ENCODE results near the gene MTF1.

MTF1 gene

GRCh38 chr1:37839676-37840075, 19.7 kb downstream of the MTF1 start:
- Histone ChIP-seq H3K14ac (ENCODE audit: low read length in 2 of 2) (no peak overlapping the region), H2AFZ (ENCODE audit: low read depth, low read length) (no peak overlapping the region), H4K8ac (ENCODE audit: low read length) (no peak overlapping the region), H2BK12ac (ENCODE audit: low read length in 2 of 2) (no peak overlapping the region), H3K27me3 (ENCODE audit: control insufficient read depth in 1 of 2, insufficient read depth in 1 of 2, low read length in 2 of 2) (no peaks in the 10 kb centered on the region), H3K9ac (ENCODE audit: low read length) (no peak overlapping the region), H2BK120ac (ENCODE audit: low read depth, low read length) (no peak overlapping the region), H3K36me3 (ENCODE audit: control insufficient read depth in 1 of 2, insufficient read depth in 2 of 2, low read depth in 1 of 2, low read length in 2 of 2) (peaks cover 27 to 82% of the 10 kb centered on the region in 2 experiments), H3K9me3 (ENCODE audit: control insufficient read depth, low read length) (no peaks in the 10 kb centered on the region), H3K4me2 (ENCODE audit: low read length, poor library complexity, severe bottlenecking) (no peak overlapping the region), H3K23ac (ENCODE audit: low read length in 2 of 2) (no peak overlapping the region), H3K79me1 (replicated peaks; ENCODE audit: low read length, poor library complexity, severe bottlenecking) (peaks cover 33% of the 10 kb centered on the region), H2BK15ac (ENCODE audit: low read depth, poor library complexity, severe bottlenecking) (no peak overlapping the region), H4K91ac (ENCODE audit: low read length) (no peak overlapping the region), H3K27ac (ENCODE audit: low read length, poor library complexity, severe bottlenecking) (no peak overlapping the region), H3K18ac (ENCODE audit: low read depth in 1 of 2, low read length in 2 of 2) (no peak overlapping the region), H3K4ac (ENCODE audit: low read depth in 1 of 2, low read length in 2 of 2) (no peak overlapping the region), H3K4me1 (ENCODE audit: control insufficient read depth, insufficient read depth, low read depth, low read length) (peaks cover 13% of the 10 kb centered on the region), H3K4me3 (ENCODE audit: insufficient read depth in 1 of 2, low read depth in 1 of 2, low read length in 2 of 2) (no peak overlapping the region), H2BK5ac (ENCODE audit: low read depth, low read length, poor library complexity, severe bottlenecking) (no peak overlapping the region), H2AK5ac (ENCODE audit: low read length, severe bottlenecking) (no peak overlapping the region)
- DNase-seq: no peak
- 99% methylated on average over 10 of the region's 10 CpGs for WGBS

GRCh38 chr1:37836788-37837187, 22.6 kb downstream of the MTF1 start:
- H3K4me3 ChIP-seq (ENCODE audit: insufficient read depth in 1 of 2, low read depth in 1 of 2, low read length in 2 of 2): no peak overlapping the region
- no peak overlapping the region for H3K14ac ChIP-seq (ENCODE audit: low read length in 2 of 2)
- H3K36me3 ChIP-seq (ENCODE audit: control insufficient read depth in 1 of 2, insufficient read depth in 2 of 2, low read depth in 1 of 2, low read length in 2 of 2): peaks cover 39 to 91% of the 10 kb centered on the region in 2 experiments
- H2AFZ ChIP-seq (ENCODE audit: low read depth, low read length): no peak overlapping the region
- H3K27ac ChIP-seq (ENCODE audit: low read length, poor library complexity, severe bottlenecking): no peak overlapping the region
- H2BK120ac ChIP-seq (ENCODE audit: low read depth, low read length): no peak overlapping the region
- H3K4ac ChIP-seq (ENCODE audit: low read depth in 1 of 2, low read length in 2 of 2): no peak overlapping the region
- H2BK15ac ChIP-seq (ENCODE audit: low read depth, poor library complexity, severe bottlenecking): no peak overlapping the region
- H3K18ac ChIP-seq (ENCODE audit: low read depth in 1 of 2, low read length in 2 of 2): no peak overlapping the region
- 62% methylated on average over 3 of the region's 3 CpGs for WGBS
- H2BK12ac ChIP-seq (ENCODE audit: low read length in 2 of 2): no peak overlapping the region
- no peak overlapping the region for H3K9ac ChIP-seq (ENCODE audit: low read length)
- H3K4me1 ChIP-seq (ENCODE audit: control insufficient read depth, insufficient read depth, low read depth, low read length): peaks cover 12% of the 10 kb centered on the region
- no peaks in the 10 kb centered on the region for H3K27me3 ChIP-seq (ENCODE audit: control insufficient read depth in 1 of 2, insufficient read depth in 1 of 2, low read length in 2 of 2)
- H4K91ac ChIP-seq (ENCODE audit: low read length): no peak overlapping the region
- no peak overlapping the region for H2AK5ac ChIP-seq (ENCODE audit: low read length, severe bottlenecking)
- H3K4me2 ChIP-seq (ENCODE audit: low read length, poor library complexity, severe bottlenecking): no peak overlapping the region
- no peak overlapping the region for H4K8ac ChIP-seq (ENCODE audit: low read length)
- no peak overlapping the region for H3K23ac ChIP-seq (ENCODE audit: low read length in 2 of 2)
- H2BK5ac ChIP-seq (ENCODE audit: low read depth, low read length, poor library complexity, severe bottlenecking): no peak overlapping the region
- no peaks in the 10 kb centered on the region for H3K9me3 ChIP-seq (ENCODE audit: control insufficient read depth, low read length)
- DNase-seq: no peak
- peaks cover 39% of the 10 kb centered on the region for H3K79me1 ChIP-seq (replicated peaks; ENCODE audit: low read length, poor library complexity, severe bottlenecking)

GRCh38 chr1:37831809-37832208, 27.6 kb downstream of the MTF1 start:
- Histone ChIP-seq H3K27ac (ENCODE audit: low read length, poor library complexity, severe bottlenecking) (no peak overlapping the region), H2BK5ac (ENCODE audit: low read depth, low read length, poor library complexity, severe bottlenecking) (no peak overlapping the region), H3K9ac (ENCODE audit: low read length) (no peak overlapping the region), H3K79me1 (replicated peaks; ENCODE audit: low read length, poor library complexity, severe bottlenecking) (peaks cover 28% of the 10 kb centered on the region), H3K4me1 (ENCODE audit: control insufficient read depth, insufficient read depth, low read depth, low read length) (no peaks in the 10 kb centered on the region), H3K23ac (ENCODE audit: low read length in 2 of 2) (no peak overlapping the region), H3K9me3 (ENCODE audit: control insufficient read depth, low read length) (no peaks in the 10 kb centered on the region), H2AK5ac (ENCODE audit: low read length, severe bottlenecking) (no peak overlapping the region), H2BK120ac (ENCODE audit: low read depth, low read length) (no peak overlapping the region), H3K4ac (ENCODE audit: low read depth in 1 of 2, low read length in 2 of 2) (no peak overlapping the region), H3K4me3 (ENCODE audit: insufficient read depth in 1 of 2, low read depth in 1 of 2, low read length in 2 of 2) (no peak overlapping the region), H3K14ac (ENCODE audit: low read length in 2 of 2) (no peak overlapping the region), H3K27me3 (ENCODE audit: control insufficient read depth in 1 of 2, insufficient read depth in 1 of 2, low read length in 2 of 2) (no peaks in the 10 kb centered on the region), H2AFZ (ENCODE audit: low read depth, low read length) (no peak overlapping the region), H4K8ac (ENCODE audit: low read length) (no peak overlapping the region), H3K18ac (ENCODE audit: low read depth in 1 of 2, low read length in 2 of 2) (no peak overlapping the region), H4K91ac (ENCODE audit: low read length) (no peak overlapping the region), H3K36me3 (ENCODE audit: control insufficient read depth in 1 of 2, insufficient read depth in 2 of 2, low read depth in 1 of 2, low read length in 2 of 2) (peaks cover 22 to 82% of the 10 kb centered on the region in 2 experiments), H2BK15ac (ENCODE audit: low read depth, poor library complexity, severe bottlenecking) (no peak overlapping the region), H3K4me2 (ENCODE audit: low read length, poor library complexity, severe bottlenecking) (no peak overlapping the region), H2BK12ac (ENCODE audit: low read length in 2 of 2) (no peak overlapping the region)
- WGBS: 88% methylated on average over 2 of the region's 2 CpGs
- DNase-seq: no peak

GRCh38 chr1:37831109-37831508, 28.3 kb downstream of the MTF1 start:
- WGBS: 97% methylated on average over 4 of the region's 4 CpGs
- Histone ChIP-seq H3K9me3 (ENCODE audit: control insufficient read depth, low read length) (no peaks in the 10 kb centered on the region), H2AK5ac (ENCODE audit: low read length, severe bottlenecking) (no peak overlapping the region), H3K79me1 (replicated peaks; ENCODE audit: low read length, poor library complexity, severe bottlenecking) (peaks cover 29% of the 10 kb centered on the region), H3K4me1 (ENCODE audit: control insufficient read depth, insufficient read depth, low read depth, low read length) (no peaks in the 10 kb centered on the region), H2BK12ac (ENCODE audit: low read length in 2 of 2) (no peak overlapping the region), H2BK15ac (ENCODE audit: low read depth, poor library complexity, severe bottlenecking) (no peak overlapping the region), H4K91ac (ENCODE audit: low read length) (no peak overlapping the region), H3K4me2 (ENCODE audit: low read length, poor library complexity, severe bottlenecking) (no peak overlapping the region), H3K27ac (ENCODE audit: low read length, poor library complexity, severe bottlenecking) (no peak overlapping the region), H3K23ac (ENCODE audit: low read length in 2 of 2) (no peak overlapping the region), H3K14ac (ENCODE audit: low read length in 2 of 2) (no peak overlapping the region), H3K4ac (ENCODE audit: low read depth in 1 of 2, low read length in 2 of 2) (no peak overlapping the region), H3K36me3 (ENCODE audit: control insufficient read depth in 1 of 2, insufficient read depth in 2 of 2, low read depth in 1 of 2, low read length in 2 of 2) (peaks cover 28 to 82% of the 10 kb centered on the region in 2 experiments), H2BK5ac (ENCODE audit: low read depth, low read length, poor library complexity, severe bottlenecking) (no peak overlapping the region), H3K4me3 (ENCODE audit: insufficient read depth in 1 of 2, low read depth in 1 of 2, low read length in 2 of 2) (no peak overlapping the region), H3K9ac (ENCODE audit: low read length) (no peak overlapping the region), H3K18ac (ENCODE audit: low read depth in 1 of 2, low read length in 2 of 2) (no peak overlapping the region), H2AFZ (ENCODE audit: low read depth, low read length) (no peak overlapping the region), H4K8ac (ENCODE audit: low read length) (no peak overlapping the region), H2BK120ac (ENCODE audit: low read depth, low read length) (no peak overlapping the region), H3K27me3 (ENCODE audit: control insufficient read depth in 1 of 2, insufficient read depth in 1 of 2, low read length in 2 of 2) (no peaks in the 10 kb centered on the region)
- DNase-seq: no peak
